GM19035 (cell line): ENCODE results near the gene TIGAR.

Source experiments
- ATAC-seq: cut with Tn5 transposase; IDR thresholded peaks from one replicate; pipeline ENCODE4 v1.9.1; 2021; ENCODE audit not compliant: unreplicated experiment

TIGAR gene

GRCh38 chr12:4370265-4370664, 49.3 kb downstream of the TIGAR start:
- ATAC-seq: no peak

- no peak for ATAC-seq
These were observed 51.6 kb downstream of the TIGAR start for GRCh38 chr12:4372653-4373052.

GRCh38 chr12:4375449-4375848, 54.4 kb downstream of the TIGAR start:
- no peak for ATAC-seq

- no peak for ATAC-seq
These were observed 57.8 kb downstream of the TIGAR start for GRCh38 chr12:4378772-4379171.

GRCh38 chr12:4379405-4379804, 58.4 kb downstream of the TIGAR start, which contains the start of gene FGF23:
Gene FGF23 (minus strand): TSS chr12:4379712. CDS start chr12:4379582, 130 bp downstream.
- ATAC-seq: no peak

- no peak for ATAC-seq
These were observed 59.3 kb downstream of the TIGAR start for GRCh38 chr12:4380332-4380731.

GRCh38 chr12:4383304-4383865, 62.4 kb downstream of the TIGAR start:
- no peak for ATAC-seq

GRCh38 chr12:4386801-4387200, 65.8 kb downstream of the TIGAR start:
- no peak for ATAC-seq

GRCh38 chr12:4387607-4388006, 66.6 kb downstream of the TIGAR start:
- no peak for ATAC-seq

GRCh38 chr12:4388032-4388431, 67.0 kb downstream of the TIGAR start:
- no peak for ATAC-seq

GRCh38 chr12:4388662-4389061, 67.6 kb downstream of the TIGAR start:
- ATAC-seq: no peak

GRCh38 chr12:4392223-4392742, 71.3 kb downstream of the TIGAR start:
- ATAC-seq: no peak

GRCh38 chr12:4393211-4393610, 72.2 kb downstream of the TIGAR start:
- ATAC-seq: no peak

GRCh38 chr12:4395818-4396217, 74.8 kb downstream of the TIGAR start:
- ATAC-seq: no peak

- no peak for ATAC-seq
These were observed 80.1 kb downstream of the TIGAR start for GRCh38 chr12:4401117-4401516.

GRCh38 chr12:4402996-4403395, 82.0 kb downstream of the TIGAR start:
- ATAC-seq: no peak
